HepG2 (cell line): ENCODE data around the gene LSM2. TPM values are rescaled to one million over a fixed set of nuclear protein-coding genes. Genes with fewer than 3 reads are reported as not detected.

Source experiments
- ASH2L ChIP-seq: fragments of 300-600, 200-600 bp; sonication (generic); IDR thresholded peaks from 2 replicates; pipeline ENCODE4 v1.7.0; 2017; ENCODE audit warnings: low read depth, mild to moderate bottlenecking, moderate library complexity, mixed read lengths, low read length; ENCODE audit not compliant: insufficient read length
- PHF8 ChIP-seq: sonication (generic); formaldehyde crosslinking; IDR thresholded peaks from 2 replicates; pipeline ENCODE4 v1.5.0; 2020; ENCODE audit warnings: missing genetic modification reagents
- POGZ ChIP-seq: sonication (generic); formaldehyde crosslinking; IDR thresholded peaks from 2 replicates; pipeline ENCODE4 v1.4.0; 2020; ENCODE audit warnings: mild to moderate bottlenecking, missing genetic modification reagents
- SCMH1 ChIP-seq: sonication (generic); formaldehyde crosslinking; IDR thresholded peaks from 2 replicates; pipeline ENCODE4 v1.9.0; 2021; ENCODE audit warnings: missing genetic modification reagents, mild to moderate bottlenecking, borderline replicate concordance
- ZNF207 ChIP-seq: fragments of 450-650 bp; IDR thresholded peaks from 2 replicates; pipeline ENCODE4 v1.6.1; 2016; ENCODE audit warnings: antibody characterized with exemption, borderline replicate concordance
- ZNF430 ChIP-seq: sonication (generic); formaldehyde crosslinking; IDR thresholded peaks from 2 replicates; pipeline ENCODE4 v1.9.0; 2021; ENCODE audit warnings: mild to moderate bottlenecking, missing genetic modification reagents
- polyA plus RNA-seq, 8 experiments: library from polyadenylated mRNA; depleted of rRNA in 3 of 8; stranded (reverse) in 7 of 8; unstranded in 1 of 8; fragments of >200 nt; fragmentation: Illumina TruSeq in 4 of 8; extraction: Trizol in 4 of 8; gene quantifications; 2 replicates each; pipeline versions ENCODE4 v1.2.1 to v1.2.3, GENCODE V29; 2011 to 2016; ENCODE audit warnings: low read depth in 4 of 8, missing spikeins in 1 of 8, mixed read lengths in 1 of 8; ENCODE audit not compliant: insufficient read depth in 1 of 8
- total RNA-seq, 5 experiments: library from RNA; depleted of rRNA; stranded (reverse); fragments of >200 nt; fragmentation: Illumina TruSeq; extraction: Trizol; gene quantifications; 2 replicates each; pipeline ENCODE4 v1.2.3, GENCODE V29; 2016; ENCODE audit warnings: low read depth in 1 of 5
- TF ChIP-seq, protein P1 (sequence below): conservative IDR thresholded peaks from 2 replicates; pipeline ENCODE4 v1.6.1; 2018; ENCODE audit warnings: missing genetic modification reagents
- TF ChIP-seq, protein P2 (sequence below): IDR thresholded peaks from 2 replicates; pipeline ENCODE4 v1.4.0; 2020; ENCODE audit warnings: mild to moderate bottlenecking, missing genetic modification reagents
- TF ChIP-seq, protein P3 (sequence below): sonication (generic); formaldehyde crosslinking; IDR thresholded peaks from 2 replicates; pipeline ENCODE4 v1.5.1; 2020; ENCODE audit warnings: missing genetic modification reagents, mild to moderate bottlenecking, borderline replicate concordance
- TF ChIP-seq, protein P4 (sequence below): sonication (generic); formaldehyde crosslinking; IDR thresholded peaks from 2 replicates; pipeline ENCODE4 v1.4.0; 2020; ENCODE audit warnings: missing genetic modification reagents
- TF ChIP-seq, protein P5 (sequence below): sonication (generic); formaldehyde crosslinking; IDR thresholded peaks from 2 replicates; pipeline ENCODE4 v1.5.1; 2020; ENCODE audit warnings: mild to moderate bottlenecking, missing genetic modification reagents
- TF ChIP-seq, protein P6 (sequence below): sonication (generic); formaldehyde crosslinking; IDR thresholded peaks from 2 replicates; pipeline ENCODE4 v1.5.0; 2020; ENCODE audit warnings: mild to moderate bottlenecking, missing genetic modification reagents

Gene LSM2
- total and polyA plus RNA-seq, 2 of the 13 experiments (the other 11 are each of a cell fraction or from before 2014, with no cell fraction given), result 69.4 to 90.5 TPM

DNA sequence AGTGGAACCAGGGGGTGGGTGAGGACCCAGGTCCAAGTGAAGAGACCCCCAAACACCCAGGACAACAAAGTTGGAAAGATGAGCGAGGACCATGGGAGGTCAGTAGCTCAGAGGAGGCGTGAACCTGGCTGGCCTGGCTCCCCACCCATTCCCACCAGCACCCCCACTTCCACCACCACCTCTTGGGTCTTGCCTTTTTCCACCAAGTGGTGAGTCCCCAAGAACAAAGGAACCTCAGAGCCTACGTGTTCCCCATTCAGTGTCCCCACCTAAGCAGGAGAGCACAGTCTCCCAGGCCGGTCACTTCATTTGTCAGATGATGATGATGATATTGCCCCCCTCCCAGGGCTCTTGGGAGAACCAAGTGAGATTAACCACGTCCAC lies 29.1 kb downstream of the LSM2 start (continued):
- TF ChIP-seq SCMH1 (CRISPR knock-in tag), result no peak
- TF ChIP-seq ZNF430 (CRISPR knock-in tag), result no peak
- TF ChIP-seq, protein P1, sequence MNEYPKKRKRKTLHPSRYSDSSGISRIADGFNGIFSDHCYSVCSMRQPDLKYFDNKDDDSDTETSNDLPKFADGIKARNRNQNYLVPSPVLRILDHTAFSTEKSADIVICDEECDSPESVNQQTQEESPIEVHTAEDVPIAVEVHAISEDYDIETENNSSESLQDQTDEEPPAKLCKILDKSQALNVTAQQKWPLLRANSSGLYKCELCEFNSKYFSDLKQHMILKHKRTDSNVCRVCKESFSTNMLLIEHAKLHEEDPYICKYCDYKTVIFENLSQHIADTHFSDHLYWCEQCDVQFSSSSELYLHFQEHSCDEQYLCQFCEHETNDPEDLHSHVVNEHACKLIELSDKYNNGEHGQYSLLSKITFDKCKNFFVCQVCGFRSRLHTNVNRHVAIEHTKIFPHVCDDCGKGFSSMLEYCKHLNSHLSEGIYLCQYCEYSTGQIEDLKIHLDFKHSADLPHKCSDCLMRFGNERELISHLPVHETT (CRISPR knock-in tag), result no peak
- TF ChIP-seq, protein P2, sequence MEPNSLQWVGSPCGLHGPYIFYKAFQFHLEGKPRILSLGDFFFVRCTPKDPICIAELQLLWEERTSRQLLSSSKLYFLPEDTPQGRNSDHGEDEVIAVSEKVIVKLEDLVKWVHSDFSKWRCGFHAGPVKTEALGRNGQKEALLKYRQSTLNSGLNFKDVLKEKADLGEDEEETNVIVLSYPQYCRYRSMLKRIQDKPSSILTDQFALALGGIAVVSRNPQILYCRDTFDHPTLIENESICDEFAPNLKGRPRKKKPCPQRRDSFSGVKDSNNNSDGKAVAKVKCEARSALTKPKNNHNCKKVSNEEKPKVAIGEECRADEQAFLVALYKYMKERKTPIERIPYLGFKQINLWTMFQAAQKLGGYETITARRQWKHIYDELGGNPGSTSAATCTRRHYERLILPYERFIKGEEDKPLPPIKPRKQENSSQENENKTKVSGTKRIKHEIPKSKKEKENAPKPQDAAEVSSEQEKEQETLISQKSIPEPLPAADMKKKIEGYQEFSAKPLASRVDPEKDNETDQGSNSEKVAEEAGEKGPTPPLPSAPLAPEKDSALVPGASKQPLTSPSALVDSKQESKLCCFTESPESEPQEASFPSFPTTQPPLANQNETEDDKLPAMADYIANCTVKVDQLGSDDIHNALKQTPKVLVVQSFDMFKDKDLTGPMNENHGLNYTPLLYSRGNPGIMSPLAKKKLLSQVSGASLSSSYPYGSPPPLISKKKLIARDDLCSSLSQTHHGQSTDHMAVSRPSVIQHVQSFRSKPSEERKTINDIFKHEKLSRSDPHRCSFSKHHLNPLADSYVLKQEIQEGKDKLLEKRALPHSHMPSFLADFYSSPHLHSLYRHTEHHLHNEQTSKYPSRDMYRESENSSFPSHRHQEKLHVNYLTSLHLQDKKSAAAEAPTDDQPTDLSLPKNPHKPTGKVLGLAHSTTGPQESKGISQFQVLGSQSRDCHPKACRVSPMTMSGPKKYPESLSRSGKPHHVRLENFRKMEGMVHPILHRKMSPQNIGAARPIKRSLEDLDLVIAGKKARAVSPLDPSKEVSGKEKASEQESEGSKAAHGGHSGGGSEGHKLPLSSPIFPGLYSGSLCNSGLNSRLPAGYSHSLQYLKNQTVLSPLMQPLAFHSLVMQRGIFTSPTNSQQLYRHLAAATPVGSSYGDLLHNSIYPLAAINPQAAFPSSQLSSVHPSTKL, result no peak
- TF ChIP-seq, protein P3, sequence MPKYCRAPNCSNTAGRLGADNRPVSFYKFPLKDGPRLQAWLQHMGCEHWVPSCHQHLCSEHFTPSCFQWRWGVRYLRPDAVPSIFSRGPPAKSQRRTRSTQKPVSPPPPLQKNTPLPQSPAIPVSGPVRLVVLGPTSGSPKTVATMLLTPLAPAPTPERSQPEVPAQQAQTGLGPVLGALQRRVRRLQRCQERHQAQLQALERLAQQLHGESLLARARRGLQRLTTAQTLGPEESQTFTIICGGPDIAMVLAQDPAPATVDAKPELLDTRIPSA, result no peak
- TF ChIP-seq, protein P4, sequence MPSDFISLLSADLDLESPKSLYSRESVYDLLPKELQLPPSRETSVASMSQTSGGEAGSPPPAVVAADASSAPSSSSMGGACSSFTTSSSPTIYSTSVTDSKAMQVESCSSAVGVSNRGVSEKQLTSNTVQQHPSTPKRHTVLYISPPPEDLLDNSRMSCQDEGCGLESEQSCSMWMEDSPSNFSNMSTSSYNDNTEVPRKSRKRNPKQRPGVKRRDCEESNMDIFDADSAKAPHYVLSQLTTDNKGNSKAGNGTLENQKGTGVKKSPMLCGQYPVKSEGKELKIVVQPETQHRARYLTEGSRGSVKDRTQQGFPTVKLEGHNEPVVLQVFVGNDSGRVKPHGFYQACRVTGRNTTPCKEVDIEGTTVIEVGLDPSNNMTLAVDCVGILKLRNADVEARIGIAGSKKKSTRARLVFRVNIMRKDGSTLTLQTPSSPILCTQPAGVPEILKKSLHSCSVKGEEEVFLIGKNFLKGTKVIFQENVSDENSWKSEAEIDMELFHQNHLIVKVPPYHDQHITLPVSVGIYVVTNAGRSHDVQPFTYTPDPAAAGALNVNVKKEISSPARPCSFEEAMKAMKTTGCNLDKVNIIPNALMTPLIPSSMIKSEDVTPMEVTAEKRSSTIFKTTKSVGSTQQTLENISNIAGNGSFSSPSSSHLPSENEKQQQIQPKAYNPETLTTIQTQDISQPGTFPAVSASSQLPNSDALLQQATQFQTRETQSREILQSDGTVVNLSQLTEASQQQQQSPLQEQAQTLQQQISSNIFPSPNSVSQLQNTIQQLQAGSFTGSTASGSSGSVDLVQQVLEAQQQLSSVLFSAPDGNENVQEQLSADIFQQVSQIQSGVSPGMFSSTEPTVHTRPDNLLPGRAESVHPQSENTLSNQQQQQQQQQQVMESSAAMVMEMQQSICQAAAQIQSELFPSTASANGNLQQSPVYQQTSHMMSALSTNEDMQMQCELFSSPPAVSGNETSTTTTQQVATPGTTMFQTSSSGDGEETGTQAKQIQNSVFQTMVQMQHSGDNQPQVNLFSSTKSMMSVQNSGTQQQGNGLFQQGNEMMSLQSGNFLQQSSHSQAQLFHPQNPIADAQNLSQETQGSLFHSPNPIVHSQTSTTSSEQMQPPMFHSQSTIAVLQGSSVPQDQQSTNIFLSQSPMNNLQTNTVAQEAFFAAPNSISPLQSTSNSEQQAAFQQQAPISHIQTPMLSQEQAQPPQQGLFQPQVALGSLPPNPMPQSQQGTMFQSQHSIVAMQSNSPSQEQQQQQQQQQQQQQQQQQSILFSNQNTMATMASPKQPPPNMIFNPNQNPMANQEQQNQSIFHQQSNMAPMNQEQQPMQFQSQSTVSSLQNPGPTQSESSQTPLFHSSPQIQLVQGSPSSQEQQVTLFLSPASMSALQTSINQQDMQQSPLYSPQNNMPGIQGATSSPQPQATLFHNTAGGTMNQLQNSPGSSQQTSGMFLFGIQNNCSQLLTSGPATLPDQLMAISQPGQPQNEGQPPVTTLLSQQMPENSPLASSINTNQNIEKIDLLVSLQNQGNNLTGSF (CRISPR knock-in tag), result no peak
- TF ChIP-seq, protein P5, sequence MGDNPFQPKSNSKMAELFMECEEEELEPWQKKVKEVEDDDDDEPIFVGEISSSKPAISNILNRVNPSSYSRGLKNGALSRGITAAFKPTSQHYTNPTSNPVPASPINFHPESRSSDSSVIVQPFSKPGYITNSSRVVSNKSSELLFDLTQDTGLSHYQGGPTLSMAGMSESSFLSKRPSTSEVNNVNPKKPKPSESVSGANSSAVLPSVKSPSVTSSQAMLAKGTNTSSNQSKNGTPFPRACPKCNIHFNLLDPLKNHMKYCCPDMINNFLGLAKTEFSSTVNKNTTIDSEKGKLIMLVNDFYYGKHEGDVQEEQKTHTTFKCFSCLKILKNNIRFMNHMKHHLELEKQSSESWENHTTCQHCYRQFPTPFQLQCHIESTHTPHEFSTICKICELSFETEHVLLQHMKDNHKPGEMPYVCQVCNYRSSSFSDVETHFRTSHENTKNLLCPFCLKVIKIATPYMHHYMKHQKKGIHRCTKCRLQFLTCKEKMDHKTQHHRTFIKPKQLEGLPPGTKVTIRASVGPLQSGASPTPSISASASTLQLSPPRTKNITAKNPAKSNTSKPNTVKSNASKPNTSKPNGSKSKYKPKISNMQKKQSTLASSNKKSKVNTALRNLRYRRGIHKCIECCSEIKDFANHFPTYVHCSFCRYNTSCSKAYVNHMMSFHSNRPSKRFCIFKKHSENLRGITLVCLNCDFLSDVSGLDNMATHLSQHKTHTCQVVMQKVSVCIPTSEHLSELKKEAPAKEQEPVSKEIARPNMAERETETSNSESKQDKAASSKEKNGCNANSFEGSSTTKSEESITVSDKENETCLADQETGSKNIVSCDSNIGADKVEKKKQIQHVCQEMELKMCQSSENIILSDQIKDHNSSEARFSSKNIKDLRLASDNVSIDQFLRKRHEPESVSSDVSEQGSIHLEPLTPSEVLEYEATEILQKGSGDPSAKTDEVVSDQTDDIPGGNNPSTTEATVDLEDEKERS (CRISPR knock-in tag), result peak; percentile 49; the same call in 1 of the 2 replicates
- no peak for TF ChIP-seq POGZ (CRISPR knock-in tag)
- TF ChIP-seq ASH2L, result no peak
- TF ChIP-seq PHF8, result no peak
- no peak for TF ChIP-seq ZNF207
- TF ChIP-seq, protein P6, sequence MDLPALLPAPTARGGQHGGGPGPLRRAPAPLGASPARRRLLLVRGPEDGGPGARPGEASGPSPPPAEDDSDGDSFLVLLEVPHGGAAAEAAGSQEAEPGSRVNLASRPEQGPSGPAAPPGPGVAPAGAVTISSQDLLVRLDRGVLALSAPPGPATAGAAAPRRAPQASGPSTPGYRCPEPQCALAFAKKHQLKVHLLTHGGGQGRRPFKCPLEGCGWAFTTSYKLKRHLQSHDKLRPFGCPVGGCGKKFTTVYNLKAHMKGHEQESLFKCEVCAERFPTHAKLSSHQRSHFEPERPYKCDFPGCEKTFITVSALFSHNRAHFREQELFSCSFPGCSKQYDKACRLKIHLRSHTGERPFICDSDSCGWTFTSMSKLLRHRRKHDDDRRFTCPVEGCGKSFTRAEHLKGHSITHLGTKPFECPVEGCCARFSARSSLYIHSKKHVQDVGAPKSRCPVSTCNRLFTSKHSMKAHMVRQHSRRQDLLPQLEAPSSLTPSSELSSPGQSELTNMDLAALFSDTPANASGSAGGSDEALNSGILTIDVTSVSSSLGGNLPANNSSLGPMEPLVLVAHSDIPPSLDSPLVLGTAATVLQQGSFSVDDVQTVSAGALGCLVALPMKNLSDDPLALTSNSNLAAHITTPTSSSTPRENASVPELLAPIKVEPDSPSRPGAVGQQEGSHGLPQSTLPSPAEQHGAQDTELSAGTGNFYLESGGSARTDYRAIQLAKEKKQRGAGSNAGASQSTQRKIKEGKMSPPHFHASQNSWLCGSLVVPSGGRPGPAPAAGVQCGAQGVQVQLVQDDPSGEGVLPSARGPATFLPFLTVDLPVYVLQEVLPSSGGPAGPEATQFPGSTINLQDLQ (CRISPR knock-in tag), result no peak
